Neural progenitor cell (in vitro differentiated cells): Measurements from ENCODE around the gene AGMO. TPM values are rescaled to one million over a fixed set of nuclear protein-coding genes. Genes with fewer than 3 reads are reported as not detected.

Experiments
- DNase-seq: peaks from one replicate; pipeline ENCODE4 v3.0.0-alpha.2; 2016; ENCODE audit warnings: low spot score
- H2AFZ ChIP-seq: fragments of 200-600 bp; sonication (generic); replicated peaks from 2 replicates; pipeline ENCODE4 v1.6.1; 2016; ENCODE audit warnings: antibody characterized with exemption
- H3F3A ChIP-seq: fragments of 200-600 bp; sonication (generic); 2 replicates; pipeline ENCODE4 v1.6.1; 2016; ENCODE audit warnings: antibody characterized with exemption, low read depth
- H3K27ac ChIP-seq: fragments of 200-600 bp; sonication (generic); 2 replicates; pipeline ENCODE4 v1.5.1; 2016; ENCODE audit warnings: mild to moderate bottlenecking
- H3K27me3 ChIP-seq: fragments of 200-600 bp; sonication (generic); 2 replicates; pipeline ENCODE4 v1.6.1; 2016; ENCODE audit warnings: mild to moderate bottlenecking, moderate library complexity
- H3K36me3 ChIP-seq: fragments of 200-600 bp; sonication (generic); 2 replicates; pipeline ENCODE4 v1.5.1; 2016
- H3K4me1 ChIP-seq: fragments of 200-600 bp; sonication (generic); 2 replicates; pipeline ENCODE4 v1.6.1; 2016; ENCODE audit warnings: mixed run types
- H3K4me2 ChIP-seq: fragments of 200-600 bp; sonication (generic); 2 replicates; pipeline ENCODE4 v1.6.1; 2016
- H3K4me3 ChIP-seq: fragments of 200-600 bp; sonication (generic); 2 replicates; pipeline ENCODE4 v1.5.1; 2016
- H3K79me2 ChIP-seq: fragments of 200-600 bp; sonication (generic); 2 replicates; pipeline ENCODE4 v1.6.1; 2016; ENCODE audit warnings: low read depth
- H3K9ac ChIP-seq: fragments of 200-600 bp; sonication (generic); 2 replicates; pipeline ENCODE4 v1.6.1; 2016
- H3K9me3 ChIP-seq: fragments of 200-600 bp; sonication (generic); 2 replicates; pipeline ENCODE4 v1.5.1; 2016; ENCODE audit warnings: low read depth
- H4K20me1 ChIP-seq: fragments of 200-600 bp; sonication (generic); 2 replicates; pipeline ENCODE4 v1.6.1; 2016; ENCODE audit warnings: low read depth
- H3K27ac Mint-ChIP-seq: 3 replicates; pipeline ENCODE4 v1.8.0; 2021; ENCODE audit warnings: mixed read lengths
- H3K27me3 Mint-ChIP-seq: 2 replicates; pipeline ENCODE4 v1.8.0; 2022; ENCODE audit warnings: low read depth, mild to moderate bottlenecking, inconsistent platforms, moderate library complexity, mixed read lengths; ENCODE audit not compliant: insufficient read depth
- H3K36me3 Mint-ChIP-seq: 3 replicates; pipeline ENCODE4 v1.8.0; 2021; ENCODE audit warnings: mixed read lengths
- H3K4me1 Mint-ChIP-seq: 3 replicates; pipeline ENCODE4 v1.8.0; 2021; ENCODE audit warnings: mixed read lengths
- H3K4me3 Mint-ChIP-seq: 3 replicates; pipeline ENCODE4 v1.8.0; 2021; ENCODE audit warnings: mild to moderate bottlenecking, moderate library complexity, mixed read lengths
- H3K9me3 Mint-ChIP-seq: 3 replicates; pipeline ENCODE4 v1.8.0; 2020; ENCODE audit warnings: mixed read lengths
- CTCF ChIP-seq: fragments of 200-600 bp; sonication (generic); IDR thresholded peaks from 2 replicates; pipeline ENCODE4 v1.5.1; 2017; ENCODE audit warnings: antibody characterized with exemption, mild to moderate bottlenecking
- EZH2 ChIP-seq: fragments of 200-600 bp; sonication (generic); IDR thresholded peaks from 2 replicates; pipeline ENCODE4 v1.6.1; 2017; ENCODE audit warnings: antibody characterized with exemption, mild to moderate bottlenecking, moderate library complexity
- EZH2phosphoT487 ChIP-seq: fragments of 200-600 bp; sonication (generic); IDR thresholded peaks from 2 replicates; pipeline ENCODE4 v1.6.1; 2017; ENCODE audit warnings: antibody characterized with exemption
- total RNA-seq: library from RNA; depleted of rRNA; stranded (reverse); fragments of >200 nt; gene quantifications from 2 replicates; pipeline ENCODE4 v1.2.3, GENCODE V29; 2015; ENCODE audit warnings: low replicate concordance

Gene AGMO
- total RNA-seq, 1 donor from 2014 or later: 0.30 TPM

- H3K36me3 Mint-ChIP-seq: no peaks in the 10 kb centered on the region
- Histone ChIP-seq H4K20me1 (no peaks in the 10 kb centered on the region), H3K27me3 (no peaks in the 10 kb centered on the region), H3F3A (no peaks in the 10 kb centered on the region), H3K9ac (no peak overlapping the region), H3K36me3 (no peaks in the 10 kb centered on the region), H3K79me2 (no peaks in the 10 kb centered on the region), H2AFZ (no peak overlapping the region), H3K4me2 (no peak overlapping the region), H3K4me1 (no peaks in the 10 kb centered on the region), H3K27ac (no peak overlapping the region), H3K4me3 (no peak overlapping the region), H3K9me3 (no peaks in the 10 kb centered on the region)
- no peaks in the 10 kb centered on the region for H3K27me3 Mint-ChIP-seq
- no peak overlapping the region for H3K27ac Mint-ChIP-seq
- H3K4me3 Mint-ChIP-seq: no peak overlapping the region
- no peak for TF ChIP-seq EZH2
- no peak for TF ChIP-seq EZH2phosphoT487
- no peak for TF ChIP-seq CTCF
- H3K4me1 Mint-ChIP-seq: peaks cover 15% of the 10 kb centered on the region
- DNase-seq: no peak
- no peaks in the 10 kb centered on the region for H3K9me3 Mint-ChIP-seq
Observed at GRCh38 chr7:15560968-15561367, 847 bp downstream of the AGMO start.

DNA sequence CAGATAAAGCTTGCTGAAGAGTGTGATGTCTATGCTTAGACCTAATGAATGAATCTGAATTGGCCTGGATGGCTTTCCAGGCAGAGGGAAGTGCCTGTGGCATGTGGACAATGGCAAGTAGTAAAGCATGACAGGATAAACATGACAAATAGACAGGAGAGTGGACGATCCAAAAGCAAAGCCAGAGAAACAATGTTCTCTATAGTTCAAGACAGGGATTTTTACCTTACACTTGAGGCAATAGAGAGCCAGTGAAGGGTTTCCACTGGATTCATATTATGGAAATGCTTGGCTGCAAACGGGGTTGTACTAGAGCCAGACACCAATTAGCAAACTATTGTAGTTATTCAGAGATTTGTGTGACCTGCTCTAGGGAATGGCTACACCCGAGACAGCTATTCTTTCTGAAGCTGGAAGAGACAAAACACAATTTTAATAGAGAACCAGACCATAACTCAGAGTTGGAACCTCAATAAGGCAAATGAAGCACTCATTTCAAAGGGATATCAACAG is 2.3 kb downstream of the AGMO start:
- Histone ChIP-seq H3K27me3 (no peaks in the 10 kb centered on the region), H3K4me3 (no peak overlapping the region), H3K4me1 (no peaks in the 10 kb centered on the region), H3F3A (no peaks in the 10 kb centered on the region), H3K36me3 (no peaks in the 10 kb centered on the region), H4K20me1 (no peaks in the 10 kb centered on the region), H2AFZ (no peak overlapping the region), H3K9me3 (no peaks in the 10 kb centered on the region), H3K9ac (no peak overlapping the region), H3K4me2 (no peak overlapping the region), H3K27ac (no peak overlapping the region), H3K79me2 (no peaks in the 10 kb centered on the region)
- no peak overlapping the region for H3K27ac Mint-ChIP-seq
- H3K4me1 Mint-ChIP-seq: peaks cover 15% of the 10 kb centered on the region
- no peak for TF ChIP-seq EZH2
- no peak for TF ChIP-seq EZH2phosphoT487
- TF ChIP-seq CTCF: no peak
- no peaks in the 10 kb centered on the region for H3K36me3 Mint-ChIP-seq
- DNase-seq: no peak
- H3K4me3 Mint-ChIP-seq: no peak overlapping the region
- no peaks in the 10 kb centered on the region for H3K9me3 Mint-ChIP-seq
- no peaks in the 10 kb centered on the region for H3K27me3 Mint-ChIP-seq

DNA sequence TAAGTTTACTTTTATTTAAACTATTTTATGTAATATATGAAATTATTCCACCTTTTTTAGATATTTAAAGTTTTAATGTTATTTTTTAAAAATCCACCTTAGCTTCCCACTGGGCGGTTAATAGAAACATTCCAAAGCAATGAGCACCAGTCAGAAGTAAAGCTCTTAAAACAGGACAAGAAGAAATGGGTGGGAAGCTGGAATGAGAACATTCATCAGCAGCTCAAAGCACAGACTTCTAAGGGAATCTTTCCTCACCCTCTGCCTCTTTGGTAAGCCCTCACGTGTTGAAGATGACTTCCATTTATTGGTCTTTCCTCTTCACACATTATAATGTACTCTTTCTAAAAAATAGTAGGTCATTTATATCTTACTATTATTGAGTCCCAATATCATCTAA is 3.1 kb downstream of the AGMO start:
- H3K79me2 ChIP-seq: no peaks in the 10 kb centered on the region
- no peak overlapping the region for H3K9ac ChIP-seq
- no peaks in the 10 kb centered on the region for H3K9me3 Mint-ChIP-seq
- no peaks in the 10 kb centered on the region for H3K36me3 Mint-ChIP-seq
- H3K27ac ChIP-seq: no peak overlapping the region
- H3K4me3 ChIP-seq: no peak overlapping the region
- H3K36me3 ChIP-seq: no peaks in the 10 kb centered on the region
- DNase-seq: no peak
- H3K4me3 Mint-ChIP-seq: no peak overlapping the region
- H4K20me1 ChIP-seq: no peaks in the 10 kb centered on the region
- no peaks in the 10 kb centered on the region for H3K27me3 ChIP-seq
- no peak overlapping the region for H3K4me2 ChIP-seq
- H3F3A ChIP-seq: no peaks in the 10 kb centered on the region
- TF ChIP-seq CTCF (no peak), EZH2 (no peak), EZH2phosphoT487 (no peak)
- no peak overlapping the region for H2AFZ ChIP-seq
- peaks cover 15% of the 10 kb centered on the region for H3K4me1 Mint-ChIP-seq
- no peaks in the 10 kb centered on the region for H3K4me1 ChIP-seq
- H3K27me3 Mint-ChIP-seq: no peaks in the 10 kb centered on the region
- H3K9me3 ChIP-seq: no peaks in the 10 kb centered on the region
- no peak overlapping the region for H3K27ac Mint-ChIP-seq
